Fibroblast of lung (primary cell): ENCODE results near the gene SUPT20HL1. TPM values are rescaled to one million over a fixed set of nuclear protein-coding genes. Genes with fewer than 3 reads are reported as not detected.

ENCODE experiments used
- DNase-seq, 2 donors: peaks; one replicate each; pipeline versions ENCODE4 v3.0.0 to v3.0.0-alpha.2; 2010; ENCODE audit warnings: low read depth in 2 of 2
- H2AFZ ChIP-seq: 2 replicates; pipeline ENCODE4 v1.5.1; 2012; ENCODE audit warnings: low read length, control low read depth, inconsistent platforms
- H3K27ac ChIP-seq: 2 replicates; pipeline ENCODE4 v1.5.1; 2011; ENCODE audit warnings: low read length, control low read depth; ENCODE audit not compliant: insufficient read depth
- H3K27me3 ChIP-seq: 2 replicates; pipeline ENCODE4 v1.5.1; 2011; ENCODE audit warnings: mild to moderate bottlenecking, low read length; ENCODE audit not compliant: control insufficient read depth, insufficient read depth
- H3K36me3 ChIP-seq: 2 replicates; pipeline ENCODE4 v1.5.1; 2011; ENCODE audit warnings: low read length; ENCODE audit not compliant: control insufficient read depth, insufficient read depth
- H3K4me1 ChIP-seq: 2 replicates; pipeline ENCODE4 v1.5.1; 2011; ENCODE audit warnings: low read length; ENCODE audit not compliant: control insufficient read depth, insufficient read depth; ENCODE audit errors: extremely low read depth
- H3K4me2 ChIP-seq: 2 replicates; pipeline ENCODE4 v1.5.1; 2011; ENCODE audit warnings: low read length, control low read depth; ENCODE audit not compliant: insufficient read depth; ENCODE audit errors: extremely low read depth
- H3K4me3 ChIP-seq, 4 experiments: fragments of 200-600 bp in 1 of 4; sonication (generic) in 1 of 4; replicated peaks in 1 of 4; 2 replicates each; pipeline ENCODE4 v1.5.1; 2011 to 2016; ENCODE audit warnings: low read length in 4 of 4, low read depth in 3 of 4, mild to moderate bottlenecking in 3 of 4, control low read depth in 2 of 4, inconsistent platforms in 1 of 4, mixed read lengths in 1 of 4; ENCODE audit not compliant: insufficient read depth in 1 of 4; ENCODE audit errors: control extremely low read depth in 1 of 4
- H3K79me2 ChIP-seq: 2 replicates; pipeline ENCODE4 v1.5.1; 2012; ENCODE audit warnings: mild to moderate bottlenecking, low read length, inconsistent platforms; ENCODE audit not compliant: control insufficient read depth, insufficient read depth
- H3K9ac ChIP-seq: 2 replicates; pipeline ENCODE4 v1.5.1; 2011; ENCODE audit warnings: mild to moderate bottlenecking, low read length, control low read depth; ENCODE audit not compliant: insufficient read depth
- H3K9me3 ChIP-seq: 2 replicates; pipeline ENCODE4 v1.5.1; 2012; ENCODE audit warnings: low read depth, low read length; ENCODE audit not compliant: control insufficient read depth, insufficient read depth
- H4K20me1 ChIP-seq: 2 replicates; pipeline ENCODE4 v1.5.1; 2011; ENCODE audit warnings: low read length; ENCODE audit not compliant: control insufficient read depth, insufficient read depth; ENCODE audit errors: extremely low read depth
- EZH2 ChIP-seq: IDR thresholded peaks from 2 replicates; pipeline ENCODE4 v1.5.1; 2012; ENCODE audit warnings: low read length, control low read depth, mild to moderate bottlenecking; ENCODE audit errors: missing control alignments
- polyA plus RNA-seq, 2 donors: library from polyadenylated mRNA; depleted of rRNA in 1 of 2; stranded (reverse) in 1 of 2; unstranded in 1 of 2; fragments of >200 nt; gene quantifications; 2 replicates each; pipeline ENCODE4 v1.2.1, GENCODE V29; 2011 to 2012; ENCODE audit warnings: missing spikeins in 1 of 2
- total RNA-seq: library from RNA; depleted of rRNA; stranded (reverse); fragments of >200 nt; gene quantifications from 2 replicates; pipeline ENCODE4 v1.2.1, GENCODE V29; 2014
- TF ChIP-seq, protein P1 (sequence below), 2 donors: IDR thresholded peaks in 1 of 2; conservative IDR thresholded peaks in 1 of 2; 1 replicate in 1 of 2; 2 replicates in 1 of 2; pipeline ENCODE4 v1.5.1; 2011 to 2012; ENCODE audit warnings: low read length in 2 of 2, control low read depth in 1 of 2, inconsistent platforms in 1 of 2, low read depth in 1 of 2, mild to moderate bottlenecking in 1 of 2

The SUPT20HL1 gene
- total and polyA plus RNA-seq, 2 donors (not counting 1 experiment from before 2014, with no cell fraction given) = not detected

GRCh38 chrX:24375600-24376131, 15.2 kb downstream of the SUPT20HL1 start:
- H3K9ac ChIP-seq = no peak overlapping the region
- DNase-seq = no peak
- no peaks in the 10 kb centered on the region for H4K20me1 ChIP-seq
- no peaks in the 10 kb centered on the region for H3K4me1 ChIP-seq
- no peak for TF ChIP-seq EZH2
- TF ChIP-seq, protein P1, sequence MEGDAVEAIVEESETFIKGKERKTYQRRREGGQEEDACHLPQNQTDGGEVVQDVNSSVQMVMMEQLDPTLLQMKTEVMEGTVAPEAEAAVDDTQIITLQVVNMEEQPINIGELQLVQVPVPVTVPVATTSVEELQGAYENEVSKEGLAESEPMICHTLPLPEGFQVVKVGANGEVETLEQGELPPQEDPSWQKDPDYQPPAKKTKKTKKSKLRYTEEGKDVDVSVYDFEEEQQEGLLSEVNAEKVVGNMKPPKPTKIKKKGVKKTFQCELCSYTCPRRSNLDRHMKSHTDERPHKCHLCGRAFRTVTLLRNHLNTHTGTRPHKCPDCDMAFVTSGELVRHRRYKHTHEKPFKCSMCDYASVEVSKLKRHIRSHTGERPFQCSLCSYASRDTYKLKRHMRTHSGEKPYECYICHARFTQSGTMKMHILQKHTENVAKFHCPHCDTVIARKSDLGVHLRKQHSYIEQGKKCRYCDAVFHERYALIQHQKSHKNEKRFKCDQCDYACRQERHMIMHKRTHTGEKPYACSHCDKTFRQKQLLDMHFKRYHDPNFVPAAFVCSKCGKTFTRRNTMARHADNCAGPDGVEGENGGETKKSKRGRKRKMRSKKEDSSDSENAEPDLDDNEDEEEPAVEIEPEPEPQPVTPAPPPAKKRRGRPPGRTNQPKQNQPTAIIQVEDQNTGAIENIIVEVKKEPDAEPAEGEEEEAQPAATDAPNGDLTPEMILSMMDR (conservative IDR thresholded peaks at IDR 0.05 in 1 of 2, IDR thresholded peaks at IDR 0.05 in 1 of 2; ENCODE audit: low read depth in 1 of 2, low read length in 2 of 2) = no peak
- no peak overlapping the region for H3K27ac ChIP-seq
- no peak overlapping the region for H3K4me3 ChIP-seq
- no peak overlapping the region for H2AFZ ChIP-seq
- H3K4me2 ChIP-seq = no peak overlapping the region
- no peaks in the 10 kb centered on the region for H3K9me3 ChIP-seq
- no peaks in the 10 kb centered on the region for H3K79me2 ChIP-seq
- no peaks in the 10 kb centered on the region for H3K36me3 ChIP-seq
- H3K27me3 ChIP-seq = no peaks in the 10 kb centered on the region

DNA sequence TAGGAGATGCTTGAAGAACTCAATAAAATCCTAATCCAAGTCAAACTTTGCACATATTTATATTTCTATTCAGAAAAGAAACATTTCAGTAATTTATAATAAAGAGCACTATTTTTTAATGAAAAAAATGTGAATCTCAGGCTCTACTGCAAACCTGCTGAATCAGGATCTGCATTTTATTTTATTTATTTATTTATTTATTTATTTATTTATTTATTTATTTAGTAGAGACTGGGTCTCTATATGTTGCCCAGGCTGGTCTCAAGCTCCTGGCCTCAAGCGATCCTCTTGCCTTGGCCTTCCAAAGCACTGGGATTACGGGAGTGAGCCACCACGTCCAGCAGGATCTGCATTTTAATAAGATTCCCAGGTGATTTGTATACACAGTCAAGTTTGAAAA, 16.0 kb downstream of the SUPT20HL1 start:
- Histone ChIP-seq H2AFZ (no peak overlapping the region), H3K79me2 (no peaks in the 10 kb centered on the region), H3K9ac (no peak overlapping the region), H3K27ac (no peak overlapping the region), H3K4me1 (no peaks in the 10 kb centered on the region), H3K9me3 (no peaks in the 10 kb centered on the region), H4K20me1 (no peaks in the 10 kb centered on the region), H3K36me3 (no peaks in the 10 kb centered on the region), H3K4me2 (no peak overlapping the region), H3K27me3 (no peaks in the 10 kb centered on the region), H3K4me3 (no peak overlapping the region)
- no peak for TF ChIP-seq EZH2
- TF ChIP-seq, protein P1 (conservative IDR thresholded peaks at IDR 0.05 in 1 of 2, IDR thresholded peaks at IDR 0.05 in 1 of 2; ENCODE audit: low read depth in 1 of 2, low read length in 2 of 2) = no peak
- DNase-seq = no peak

DNA sequence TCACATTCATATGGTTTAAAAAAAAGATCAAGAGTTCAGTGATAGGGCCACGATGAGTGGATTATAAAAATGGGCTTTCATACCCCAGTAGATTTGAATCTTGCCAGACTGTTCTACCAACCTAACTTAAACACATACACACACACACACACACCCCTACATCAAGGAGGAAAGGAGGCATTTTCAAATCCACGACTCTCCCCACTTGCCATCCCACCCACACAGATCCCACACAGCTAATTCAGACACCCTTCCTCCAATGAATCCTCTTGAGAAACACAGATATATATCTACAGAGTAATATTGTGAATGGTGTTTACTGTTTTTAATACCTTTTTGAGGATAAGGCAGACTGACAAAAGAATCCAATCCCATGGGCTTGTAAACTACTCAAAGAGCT, 16.8 kb downstream of the SUPT20HL1 start:
- H3K4me3 ChIP-seq = no peak overlapping the region
- TF ChIP-seq, protein P1 (conservative IDR thresholded peaks at IDR 0.05 in 1 of 2, IDR thresholded peaks at IDR 0.05 in 1 of 2; ENCODE audit: low read depth in 1 of 2, low read length in 2 of 2) = no peak
- TF ChIP-seq EZH2 = no peak
- H3K79me2 ChIP-seq = no peaks in the 10 kb centered on the region
- no peaks in the 10 kb centered on the region for H3K9me3 ChIP-seq
- H4K20me1 ChIP-seq = no peaks in the 10 kb centered on the region
- H2AFZ ChIP-seq = no peak overlapping the region
- no peak overlapping the region for H3K9ac ChIP-seq
- no peaks in the 10 kb centered on the region for H3K36me3 ChIP-seq
- H3K4me2 ChIP-seq = no peak overlapping the region
- no peak for DNase-seq
- H3K27me3 ChIP-seq = no peaks in the 10 kb centered on the region
- H3K27ac ChIP-seq = no peak overlapping the region
- H3K4me1 ChIP-seq = no peaks in the 10 kb centered on the region
